ENCODE data around the gene INVS.

DNA sequence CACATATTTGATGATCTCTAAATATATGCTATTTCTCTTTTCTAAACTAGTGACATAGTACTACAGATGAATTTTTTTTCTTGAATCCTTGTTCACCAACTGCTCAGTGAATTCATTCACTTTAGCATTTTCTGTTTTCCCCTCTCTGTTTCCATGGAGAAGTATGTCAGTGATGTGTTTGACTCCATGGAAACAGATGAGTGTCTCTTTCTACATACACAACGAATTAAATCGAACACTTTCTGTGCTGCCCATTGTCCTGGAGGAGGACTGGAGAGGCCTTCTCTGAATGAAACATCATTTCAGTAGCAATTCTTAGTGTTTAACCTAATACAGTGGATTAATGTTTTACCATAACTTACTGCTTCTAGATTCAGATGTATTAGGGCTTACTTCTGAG, 9.5 kb downstream of the INVS start:
- TF ChIP-seq, protein P1, sequence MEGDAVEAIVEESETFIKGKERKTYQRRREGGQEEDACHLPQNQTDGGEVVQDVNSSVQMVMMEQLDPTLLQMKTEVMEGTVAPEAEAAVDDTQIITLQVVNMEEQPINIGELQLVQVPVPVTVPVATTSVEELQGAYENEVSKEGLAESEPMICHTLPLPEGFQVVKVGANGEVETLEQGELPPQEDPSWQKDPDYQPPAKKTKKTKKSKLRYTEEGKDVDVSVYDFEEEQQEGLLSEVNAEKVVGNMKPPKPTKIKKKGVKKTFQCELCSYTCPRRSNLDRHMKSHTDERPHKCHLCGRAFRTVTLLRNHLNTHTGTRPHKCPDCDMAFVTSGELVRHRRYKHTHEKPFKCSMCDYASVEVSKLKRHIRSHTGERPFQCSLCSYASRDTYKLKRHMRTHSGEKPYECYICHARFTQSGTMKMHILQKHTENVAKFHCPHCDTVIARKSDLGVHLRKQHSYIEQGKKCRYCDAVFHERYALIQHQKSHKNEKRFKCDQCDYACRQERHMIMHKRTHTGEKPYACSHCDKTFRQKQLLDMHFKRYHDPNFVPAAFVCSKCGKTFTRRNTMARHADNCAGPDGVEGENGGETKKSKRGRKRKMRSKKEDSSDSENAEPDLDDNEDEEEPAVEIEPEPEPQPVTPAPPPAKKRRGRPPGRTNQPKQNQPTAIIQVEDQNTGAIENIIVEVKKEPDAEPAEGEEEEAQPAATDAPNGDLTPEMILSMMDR (conservative IDR thresholded peaks at IDR 0.05): no peak
- no peak for TF ChIP-seq ZFX (IDR thresholded peaks at IDR 0.05)
